HepG2 (cell line): ENCODE measurements around the gene CLDN15. TPM values are rescaled to one million over a fixed set of nuclear protein-coding genes. Genes with fewer than 3 reads are reported as not detected.

ENCODE experiments used
- AHR ChIP-seq: IDR thresholded peaks from 2 replicates; pipeline ENCODE4 v1.6.1; 2018; ENCODE audit warnings: missing genetic modification reagents, missing compliant biosample characterization
- AKNA ChIP-seq: sonication (generic); formaldehyde crosslinking; IDR thresholded peaks from 2 replicates; pipeline ENCODE4 v1.4.0; 2020; ENCODE audit warnings: missing genetic modification reagents, borderline replicate concordance
- ATF2 ChIP-seq: sonication (generic); formaldehyde crosslinking; IDR thresholded peaks from 2 replicates; pipeline ENCODE4 v1.4.0; 2020; ENCODE audit warnings: missing genetic modification reagents
- E2F2 ChIP-seq: sonication (generic); formaldehyde crosslinking; IDR thresholded peaks from 2 replicates; pipeline ENCODE4 v1.4.0; 2020; ENCODE audit warnings: missing genetic modification reagents, borderline replicate concordance
- FOSL1 ChIP-seq: sonication (generic); formaldehyde crosslinking; IDR thresholded peaks from 2 replicates; pipeline ENCODE4 v1.9.0; 2021; ENCODE audit warnings: missing genetic modification reagents, borderline replicate concordance
- FOXK2 ChIP-seq: fragments of 450-650 bp; IDR thresholded peaks from 2 replicates; pipeline ENCODE4 v1.6.1; 2016
- GABPB1 ChIP-seq: IDR thresholded peaks from 2 replicates; pipeline ENCODE4 v1.6.1; 2016; ENCODE audit warnings: mild to moderate bottlenecking, missing genetic modification reagents, moderate library complexity, missing compliant biosample characterization
- MLX ChIP-seq: IDR thresholded peaks from 2 replicates; pipeline ENCODE4 v1.6.1; 2016
- SAP130 ChIP-seq: IDR thresholded peaks from 2 replicates; pipeline ENCODE4 v1.6.1; 2016; ENCODE audit warnings: low read depth
- ZNF124 ChIP-seq: sonication (generic); formaldehyde crosslinking; IDR thresholded peaks from 2 replicates; pipeline ENCODE4 v1.4.0; 2020; ENCODE audit warnings: missing genetic modification reagents
- ZNF343 ChIP-seq: sonication (generic); formaldehyde crosslinking; IDR thresholded peaks from 2 replicates; pipeline ENCODE4 v1.4.0; 2020; ENCODE audit warnings: mild to moderate bottlenecking, missing genetic modification reagents
- ZNF414 ChIP-seq: sonication (generic); formaldehyde crosslinking; IDR thresholded peaks from 2 replicates; pipeline ENCODE4 v1.5.0; 2020; ENCODE audit warnings: missing genetic modification reagents
- ZNF543 ChIP-seq: sonication (generic); formaldehyde crosslinking; IDR thresholded peaks from 2 replicates; pipeline ENCODE4 v1.4.0; 2020; ENCODE audit warnings: mild to moderate bottlenecking, missing genetic modification reagents
- ZNF646 ChIP-seq: sonication (generic); formaldehyde crosslinking; IDR thresholded peaks from 2 replicates; pipeline ENCODE4 v1.9.0; 2021; ENCODE audit warnings: mild to moderate bottlenecking, missing genetic modification reagents
- polyA plus RNA-seq, 8 experiments: library from polyadenylated mRNA; depleted of rRNA in 3 of 8; stranded (reverse) in 7 of 8; unstranded in 1 of 8; fragments of >200 nt; fragmentation: Illumina TruSeq in 4 of 8; extraction: Trizol in 4 of 8; gene quantifications; 2 replicates each; pipeline versions ENCODE4 v1.2.1 to v1.2.3, GENCODE V29; 2011 to 2016; ENCODE audit warnings: low read depth in 4 of 8, missing spikeins in 1 of 8, mixed read lengths in 1 of 8; ENCODE audit not compliant: insufficient read depth in 1 of 8
- total RNA-seq, 5 experiments: library from RNA; depleted of rRNA; stranded (reverse); fragments of >200 nt; fragmentation: Illumina TruSeq; extraction: Trizol; gene quantifications; 2 replicates each; pipeline ENCODE4 v1.2.3, GENCODE V29; 2016; ENCODE audit warnings: low read depth in 1 of 5

CLDN15 gene
- total and polyA plus RNA-seq, 2 of the 13 experiments (the other 11 are each of a cell fraction or from before 2014, with no cell fraction given), result 7.1 to 17.8 TPM

GRCh38 chr7:101231644-101232043, 6.0 kb downstream of the CLDN15 start (continued):
- TF ChIP-seq E2F2 (no peak), GABPB1 (CRISPR knock-in tag) (0 out of 2 replicates have a peak, but pooled peaks have one; percentile 14), ATF2 (CRISPR knock-in tag) (peak; percentile 17; the same call in 1 of the 2 replicates), AKNA (CRISPR knock-in tag) (no peak), FOSL1 (CRISPR knock-in tag) (no peak), MLX (peak; percentile 46; the same call in 1 of the 2 replicates), ZNF543 (CRISPR knock-in tag) (no peak), ZNF414 (CRISPR knock-in tag) (no peak), ZNF646 (CRISPR knock-in tag) (no peak), SAP130 (CRISPR knock-in tag) (0 out of 2 replicates have a peak, but pooled peaks have one; percentile 18), AHR (CRISPR knock-in tag) (no peak), FOXK2 (no peak), ZNF124 (0 out of 2 replicates have a peak, but pooled peaks have one; percentile 55), ZNF343 (CRISPR knock-in tag) (no peak)
